H1 (cell line): ENCODE data around the gene C16orf90. TPM values are rescaled to one million over a fixed set of nuclear protein-coding genes. Genes with fewer than 3 reads are reported as not detected.

Source experiments
- CTCF ChIA-PET: fragments of 300-600 bp; sonication (Branson Sonifier 250); formaldehyde crosslinking; loops from one replicate; lab custom pipeline; 2021; ENCODE audit not compliant: partially characterized antibody; lab: Charles Lee
- POLR2A ChIA-PET: fragments of 300-600 bp; sonication (Branson Sonifier 250); formaldehyde crosslinking; loops from one replicate; lab custom pipeline; 2021; ENCODE audit warnings: inconsistent platforms; ENCODE audit not compliant: partially characterized antibody; lab: Charles Lee
- DNase-seq, 2 experiments: peaks; one replicate each; pipeline versions ENCODE4 v3.0.0 to v3.0.0-alpha.2; 2010 to 2022; ENCODE audit warnings: low spot score in 2 of 2, low read depth in 1 of 2, mixed read lengths in 1 of 2
- FAIRE-seq: peaks from 2 replicates; lab custom pipeline; 2011; peaks lifted over from hg19 to GRCh38; lab: Jason Lieb, UNC
- H2AFZ ChIP-seq: 2 replicates; pipeline ENCODE4 v1.8.1; 2012; ENCODE audit warnings: low read length, inconsistent platforms
- H2AK5ac ChIP-seq: 2 replicates; pipeline ENCODE4 v1.6.1; 2013; ENCODE audit warnings: low read depth, low read length
- H2BK120ac ChIP-seq: replicated peaks from 2 replicates; pipeline ENCODE3; 2013; ENCODE audit warnings: low read depth, low read length, inconsistent platforms
- H2BK12ac ChIP-seq: 2 replicates; pipeline ENCODE4 v1.6.1; 2013; ENCODE audit warnings: low read depth, low read length
- H2BK15ac ChIP-seq: 2 replicates; pipeline ENCODE4 v1.6.1; 2013; ENCODE audit warnings: low read length
- H2BK20ac ChIP-seq: 2 replicates; pipeline ENCODE4 v1.6.1; 2013; ENCODE audit warnings: low read length
- H2BK5ac ChIP-seq: 2 replicates; pipeline ENCODE4 v1.6.1; 2013; ENCODE audit warnings: low read depth, low read length
- H3K14ac ChIP-seq: 2 replicates; pipeline ENCODE4 v1.6.1; 2013; ENCODE audit warnings: inconsistent platforms; ENCODE audit not compliant: insufficient read length
- H3K18ac ChIP-seq: 2 replicates; pipeline ENCODE4 v1.6.1; 2013; ENCODE audit warnings: low read length; ENCODE audit errors: extremely low read depth
- H3K23ac ChIP-seq: 2 replicates; pipeline ENCODE4 v1.6.1; 2013; ENCODE audit warnings: inconsistent platforms; ENCODE audit not compliant: insufficient read length
- H3K23me2 ChIP-seq: 2 replicates; pipeline ENCODE4 v1.6.1; 2013; ENCODE audit warnings: low read depth, low read length
- H3K27ac ChIP-seq: 2 replicates; pipeline ENCODE4 v1.6.1; 2011; ENCODE audit warnings: low read depth, low read length, inconsistent platforms
- H3K27me3 ChIP-seq, 4 experiments: replicated peaks in 1 of 4; 1 replicate in 1 of 4; 2 replicates in 3 of 4; pipeline versions ENCODE4 v1.6.1 to v1.8.1; 2011 to 2013; ENCODE audit warnings: low read length in 3 of 4, mild to moderate bottlenecking in 3 of 4, inconsistent platforms in 2 of 4, mixed read lengths in 2 of 4, moderate library complexity in 1 of 4; ENCODE audit not compliant: control insufficient read depth in 3 of 4, insufficient read depth in 3 of 4; ENCODE audit errors: extremely low read depth in 1 of 4
- H3K36me3 ChIP-seq, 4 experiments: 2 replicates each; pipeline versions ENCODE4 v1.6.1 to v1.8.1; 2011 to 2013; ENCODE audit warnings: mild to moderate bottlenecking in 4 of 4, low read length in 3 of 4, moderate library complexity in 2 of 4, control low read depth in 1 of 4, inconsistent platforms in 1 of 4; ENCODE audit not compliant: insufficient read depth in 4 of 4, control insufficient read depth in 2 of 4
- H3K4ac ChIP-seq: replicated peaks from 2 replicates; pipeline ENCODE3; 2013; ENCODE audit warnings: low read length, low read depth, mixed read lengths, inconsistent platforms; ENCODE audit not compliant: insufficient read length
- H3K4me1 ChIP-seq, 4 experiments: replicated peaks in 1 of 4; 1 replicate in 1 of 4; 2 replicates in 3 of 4; pipeline versions ENCODE4 v1.6.1 to v1.8.1; 2011 to 2013; ENCODE audit warnings: low read length in 3 of 4, inconsistent platforms in 2 of 4, mixed read lengths in 1 of 4; ENCODE audit not compliant: insufficient read depth in 4 of 4, control insufficient read depth in 3 of 4
- H3K4me2 ChIP-seq, 2 experiments: 2 replicates each; pipeline versions ENCODE4 v1.6.1 to v1.8.1; 2011 to 2013; ENCODE audit warnings: low read depth in 2 of 2, low read length in 2 of 2, control low read depth in 1 of 2, inconsistent platforms in 1 of 2, mild to moderate bottlenecking in 1 of 2; ENCODE audit not compliant: insufficient read depth in 1 of 2
- H3K4me3 ChIP-seq, 4 experiments: fragments of 200-600, 300-600 bp in 1 of 4; sonication (generic), shearing (Covaris generic), sonication (Bioruptor Twin) in 1 of 4; 2 replicates each; pipeline versions ENCODE4 v1.5.1 to v1.8.1; 2011 to 2016; ENCODE audit warnings: low read length in 4 of 4, low read depth in 3 of 4, control low read depth in 2 of 4, inconsistent platforms in 2 of 4, mild to moderate bottlenecking in 2 of 4, mixed read lengths in 1 of 4, moderate library complexity in 1 of 4; ENCODE audit not compliant: insufficient read depth in 2 of 4; ENCODE audit errors: extremely low read depth in 1 of 4
- H3K56ac ChIP-seq: replicated peaks from 2 replicates; pipeline ENCODE3; 2013; ENCODE audit warnings: low read depth, mild to moderate bottlenecking, mixed read lengths, low read length, inconsistent platforms; ENCODE audit not compliant: insufficient read length
- H3K79me1 ChIP-seq: 2 replicates; pipeline ENCODE4 v1.6.1; 2013; ENCODE audit warnings: low read depth, low read length, control low read depth
- H3K79me2 ChIP-seq, 2 experiments: 2 replicates each; pipeline versions ENCODE4 v1.6.1 to v1.8.1; 2012 to 2013; ENCODE audit warnings: low read length in 2 of 2, mild to moderate bottlenecking in 2 of 2, inconsistent platforms in 1 of 2; ENCODE audit not compliant: insufficient read depth in 2 of 2, control insufficient read depth in 1 of 2
- H3K9ac ChIP-seq, 4 experiments: replicated peaks in 1 of 4; 1 replicate in 1 of 4; 2 replicates in 3 of 4; pipeline versions ENCODE4 v1.6.1 to v1.8.1; 2011 to 2013; ENCODE audit warnings: low read depth in 3 of 4, low read length in 3 of 4, control low read depth in 2 of 4, mild to moderate bottlenecking in 2 of 4, moderate library complexity in 2 of 4, inconsistent platforms in 1 of 4; ENCODE audit errors: extremely low read depth in 1 of 4
- H3K9me3 ChIP-seq, 2 experiments: 2 replicates each; pipeline versions ENCODE4 v1.6.1 to v1.8.1; 2012 to 2013; ENCODE audit warnings: mild to moderate bottlenecking in 2 of 2, moderate library complexity in 2 of 2, control low read depth in 1 of 2, inconsistent platforms in 1 of 2, low read depth in 1 of 2, low read length in 1 of 2, mixed read lengths in 1 of 2; ENCODE audit not compliant: insufficient read depth in 2 of 2
- H4K20me1 ChIP-seq, 2 experiments: replicated peaks in 1 of 2; 2 replicates each; pipeline versions ENCODE3 to v1.8.1; 2011 to 2013; ENCODE audit warnings: inconsistent platforms in 2 of 2, low read length in 2 of 2, mild to moderate bottlenecking in 1 of 2; ENCODE audit not compliant: insufficient read depth in 2 of 2, control insufficient read depth in 1 of 2
- H4K5ac ChIP-seq: 2 replicates; pipeline ENCODE4 v1.6.1; 2013; ENCODE audit warnings: low read length, low read depth, mixed read lengths, inconsistent platforms; ENCODE audit not compliant: insufficient read length
- H4K8ac ChIP-seq: 2 replicates; pipeline ENCODE4 v1.8.0; 2013; ENCODE audit warnings: mild to moderate bottlenecking, moderate library complexity, low read length, inconsistent platforms; ENCODE audit not compliant: insufficient read depth; ENCODE audit errors: extremely low read depth
- H4K91ac ChIP-seq: replicated peaks from 2 replicates; pipeline ENCODE3; 2013; ENCODE audit warnings: low read length, mixed read lengths, inconsistent platforms; ENCODE audit not compliant: insufficient read length
- CBX5 ChIP-seq: fragments of 300-800, 300-1000 bp; sonication (generic); IDR thresholded peaks from 2 replicates; pipeline ENCODE4 v1.7.1; 2016; ENCODE audit warnings: antibody characterized with exemption, low read length, low read depth
- E2F6 ChIP-seq: IDR thresholded peaks from 2 replicates; pipeline ENCODE4 v1.6.1; 2012; ENCODE audit warnings: inconsistent platforms
- KDM1A ChIP-seq: fragments of 200-600, 300-600 bp; sonication (generic); IDR thresholded peaks from 2 replicates; pipeline ENCODE4 v1.7.1; 2016; ENCODE audit warnings: mild to moderate bottlenecking, low read length, borderline replicate concordance
- MAFK ChIP-seq: IDR thresholded peaks from 2 replicates; pipeline ENCODE4 v1.6.1; 2012; ENCODE audit warnings: low read depth, mild to moderate bottlenecking, improper control_type of control experiment, low read length
- NANOG ChIP-seq: IDR thresholded peaks from 2 replicates; pipeline ENCODE4 v1.6.1; 2011; ENCODE audit warnings: low read length, low read depth, mild to moderate bottlenecking, inconsistent platforms; ENCODE audit not compliant: insufficient read depth, poor library complexity, severe bottlenecking
- SIRT6 ChIP-seq: IDR thresholded peaks from one replicate; pipeline ENCODE4 v1.7.1; 2012; ENCODE audit warnings: low read length, inconsistent platforms
- SUZ12 ChIP-seq: fragments of 200-600 bp; sonication (generic); IDR thresholded peaks from 2 replicates; pipeline ENCODE4 v1.6.1; 2012; ENCODE audit warnings: mild to moderate bottlenecking, inconsistent platforms, low read length, moderate library complexity, mixed read lengths
- TCF12 ChIP-seq: IDR thresholded peaks from 2 replicates; pipeline ENCODE4 v1.6.1; 2011; ENCODE audit warnings: low read depth, mild to moderate bottlenecking, low read length
- TEAD4 ChIP-seq: IDR thresholded peaks from 2 replicates; pipeline ENCODE4 v1.6.1; 2012; ENCODE audit warnings: low read depth, low read length, inconsistent platforms, mixed read lengths
- WGBS, 2 experiments: shearing (Covaris generic) in 1 of 2; methylation state at CpG; one replicate each; pipeline versions ENCODE4 v1.1.6 to v1.1.7; 2013 to 2015; ENCODE audit warnings: low lambda C conversion rate in 2 of 2, mixed read lengths in 2 of 2, inconsistent platforms in 1 of 2, low coverage in 1 of 2, missing lambda C conversion rate in 1 of 2; ENCODE audit not compliant: insufficient replicate concordance in 2 of 2, insufficient coverage in 1 of 2, insufficient read length in 1 of 2; ENCODE audit errors: extremely low coverage in 1 of 2, missing lambda C conversion rate in 1 of 2; 5-methylcytosine and 5-hydroxymethylcytosine counted together
- polyA plus RNA-seq, 7 experiments: library from polyadenylated mRNA; depleted of rRNA in 3 of 7; stranded (reverse) in 5 of 7; unstranded in 2 of 7; fragments of >200 nt in 5 of 7; fragments of 200-250 nt in 2 of 7; gene quantifications; 1 replicate in 5 of 7; 2 replicates in 1 of 7; 4 replicates in 1 of 7; pipeline versions ENCODE4 v1.2.1 to v1.2.3, GENCODE V29; 2011 to 2013; ENCODE audit warnings: missing spikeins in 2 of 7, mixed read lengths in 2 of 7
- total RNA-seq: library from RNA; stranded (reverse); fragmentation: NEBNext Ultra II Directional; extraction: Animal tissue kit (Norgen Biotek cat#: 25700); gene quantifications from 2 replicates; pipeline ENCODE4 v1.2.1, GENCODE V29; 2021

Gene C16orf90
- total and polyA plus RNA-seq, 2 of the 8 experiments (the other 6 are each of a cell fraction or from before 2014, with no cell fraction given) = not detected

- Histone ChIP-seq H3K23ac (no peak overlapping the region), H4K91ac (no peak overlapping the region), H3K4ac (no peak overlapping the region), H2BK120ac (no peak overlapping the region), H3K23me2 (no peaks in the 10 kb centered on the region), H3K9ac (no peak overlapping the region), H2BK20ac (no peak overlapping the region), H3K27me3 (no peaks in the 10 kb centered on the region), H3K79me2 (peaks cover 0 to 34% of the 10 kb centered on the region in 2 experiments; a peak in 2 of 4 replicates), H2BK15ac (no peak overlapping the region), H2BK12ac (no peak overlapping the region), H3K4me2 (no peak overlapping the region), H3K36me3 (peaks cover 2 to 14% (median 10%) of the 10 kb centered on the region in 4 experiments; a peak in 4 of 8 replicates), H3K79me1 (peaks cover 3% of the 10 kb centered on the region; the same call in 1 of the 2 replicates), H3K56ac (no peak overlapping the region), H3K27ac (no peak overlapping the region), H2BK5ac (peak overlapping the region; percentile 55; the same call in 1 of the 2 replicates), H2AK5ac (no peak overlapping the region), H3K4me1 (peaks cover 0 to 9% (median 2%) of the 10 kb centered on the region in 4 experiments; a peak in 3 of 7 replicates), H3K9me3 (no peaks in the 10 kb centered on the region), H3K14ac (no peak overlapping the region), H3K18ac (no peak overlapping the region), H4K20me1 (peaks cover 6 to 13% of the 10 kb centered on the region in 2 experiments), H2AFZ (no peak overlapping the region), H4K5ac (no peak overlapping the region), H4K8ac (no peak overlapping the region), H3K4me3 (no peak overlapping the region)
- ChIA-PET POLR2A (no interaction called here), CTCF (interaction anchor here (1.0 to 2.0 kb wide), 2 partner anchors 8 to 12 kb away, joined by 3 to 4 read pairs; no protein-coding TSS in a partner anchor)
- WGBS, 2 experiments = 84% methylated on average over 11 of the region's 11 CpGs; no CpG with 5 or more reads in 1 of the 2 experiments
- no peak for DNase-seq
- TF ChIP-seq E2F6 (no peak), CBX5 (no peak), TEAD4 (no peak), NANOG (no peak), SUZ12 (no peak), SIRT6 (no peak), MAFK (no peak), KDM1A (no peak), TCF12 (no peak)
- FAIRE-seq = no peak
Observed at GRCh38 chr16:3478242-3478925, 16.9 kb downstream of the C16orf90 start.
